Esophagus muscularis mucosa (tissue), 4 donors: ENCODE results near the gene ABCC11.

Source experiments
- CTCF ChIP-seq, 3 experiments: fragments of 200-600 bp in 2 of 3; fragments of 450-650 bp in 1 of 3; sonication (generic) in 2 of 3; IDR thresholded peaks; one replicate each; pipeline ENCODE4 v1.5.1; 2017 to 2019; ENCODE audit warnings: antibody characterized with exemption in 3 of 3, mild to moderate bottlenecking in 2 of 3, moderate library complexity in 1 of 3
- EP300 ChIP-seq: sonication (generic); formaldehyde crosslinking; IDR thresholded peaks from one replicate; pipeline ENCODE4 v1.6.1; 2017; ENCODE audit warnings: antibody characterized with exemption
- POLR2A ChIP-seq: fragments of 450-650 bp; IDR thresholded peaks from one replicate; pipeline ENCODE4 v1.6.1; 2017; ENCODE audit warnings: antibody characterized with exemption, moderate library complexity, mild to moderate bottlenecking, low read depth
- POLR2AphosphoS5 ChIP-seq, 2 donors: sonication (generic); formaldehyde crosslinking; IDR thresholded peaks; one replicate each; pipeline ENCODE4 v1.6.1; 2017; ENCODE audit warnings: antibody characterized with exemption in 2 of 2

- TF ChIP-seq CTCF (IDR thresholded peaks at IDR 0.05): no peak
- no peak for TF ChIP-seq POLR2A
- no peak for TF ChIP-seq POLR2AphosphoS5 (IDR thresholded peaks at IDR 0.05)
- no peak for TF ChIP-seq EP300
Measured at GRCh38 chr16:48140821-48141220, 106.5 kb downstream of the ABCC11 start.
